ENCODE measurements around the gene JAK3.

JAK3 gene

DNA sequence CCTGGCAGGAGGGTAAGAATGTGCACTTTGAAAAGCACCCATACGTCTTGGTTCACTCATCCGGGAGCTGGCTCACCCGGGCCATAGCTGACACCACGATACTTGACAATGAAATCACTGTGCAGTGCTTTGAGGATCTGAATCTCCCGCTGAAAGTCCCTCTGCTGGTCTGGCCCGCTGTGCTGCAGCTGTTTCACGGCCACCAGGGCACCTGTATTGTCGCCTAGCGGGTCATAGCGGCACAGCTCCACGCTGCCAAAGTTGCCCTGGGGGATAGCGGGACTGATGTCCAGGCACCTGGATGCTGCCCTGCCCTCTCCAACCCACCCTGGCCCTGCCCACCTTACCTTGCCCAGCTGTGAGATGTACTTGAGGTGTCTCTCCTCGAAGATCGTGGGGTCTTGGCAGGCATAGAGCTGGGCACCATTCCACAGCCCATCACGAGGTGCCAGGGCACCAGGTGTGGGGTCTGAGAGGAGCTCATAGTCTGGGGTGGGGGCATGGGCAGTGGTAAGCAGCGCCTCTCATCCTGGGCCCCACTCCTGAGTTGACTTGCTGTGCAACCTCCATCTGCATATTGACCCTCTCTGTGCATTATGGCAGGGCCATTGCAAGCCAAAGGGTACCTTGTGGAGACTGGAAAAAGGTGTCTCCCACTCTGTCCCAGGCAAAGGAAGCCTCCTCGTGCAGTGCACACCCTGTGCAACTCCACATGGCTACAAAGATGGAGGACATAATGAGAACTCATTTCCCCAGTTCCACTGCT is 15.2 kb downstream of the JAK3 start:
- Histone ChIP-seq H3K27ac (no peak overlapping the region), H3K4me1 (peaks cover 0 to 8% (median 0%) of the 10 kb centered on the region in 4 donors), H3K36me3 (no peaks in the 10 kb centered on the region), H3K27me3 (peaks cover 0 to 75% of the 10 kb centered on the region in 2 donors), H3K4me3 (no peak overlapping the region), H3K9me3 (no peaks in the 10 kb centered on the region)
- DNase-seq, result no peak
- TF ChIP-seq, protein P1, sequence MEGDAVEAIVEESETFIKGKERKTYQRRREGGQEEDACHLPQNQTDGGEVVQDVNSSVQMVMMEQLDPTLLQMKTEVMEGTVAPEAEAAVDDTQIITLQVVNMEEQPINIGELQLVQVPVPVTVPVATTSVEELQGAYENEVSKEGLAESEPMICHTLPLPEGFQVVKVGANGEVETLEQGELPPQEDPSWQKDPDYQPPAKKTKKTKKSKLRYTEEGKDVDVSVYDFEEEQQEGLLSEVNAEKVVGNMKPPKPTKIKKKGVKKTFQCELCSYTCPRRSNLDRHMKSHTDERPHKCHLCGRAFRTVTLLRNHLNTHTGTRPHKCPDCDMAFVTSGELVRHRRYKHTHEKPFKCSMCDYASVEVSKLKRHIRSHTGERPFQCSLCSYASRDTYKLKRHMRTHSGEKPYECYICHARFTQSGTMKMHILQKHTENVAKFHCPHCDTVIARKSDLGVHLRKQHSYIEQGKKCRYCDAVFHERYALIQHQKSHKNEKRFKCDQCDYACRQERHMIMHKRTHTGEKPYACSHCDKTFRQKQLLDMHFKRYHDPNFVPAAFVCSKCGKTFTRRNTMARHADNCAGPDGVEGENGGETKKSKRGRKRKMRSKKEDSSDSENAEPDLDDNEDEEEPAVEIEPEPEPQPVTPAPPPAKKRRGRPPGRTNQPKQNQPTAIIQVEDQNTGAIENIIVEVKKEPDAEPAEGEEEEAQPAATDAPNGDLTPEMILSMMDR (IDR thresholded peaks at IDR 0.05), result no peak
- intact Hi-C loops (cut with DNase I; ENCODE audit: low total_unique reads), result no loop called here

DNA sequence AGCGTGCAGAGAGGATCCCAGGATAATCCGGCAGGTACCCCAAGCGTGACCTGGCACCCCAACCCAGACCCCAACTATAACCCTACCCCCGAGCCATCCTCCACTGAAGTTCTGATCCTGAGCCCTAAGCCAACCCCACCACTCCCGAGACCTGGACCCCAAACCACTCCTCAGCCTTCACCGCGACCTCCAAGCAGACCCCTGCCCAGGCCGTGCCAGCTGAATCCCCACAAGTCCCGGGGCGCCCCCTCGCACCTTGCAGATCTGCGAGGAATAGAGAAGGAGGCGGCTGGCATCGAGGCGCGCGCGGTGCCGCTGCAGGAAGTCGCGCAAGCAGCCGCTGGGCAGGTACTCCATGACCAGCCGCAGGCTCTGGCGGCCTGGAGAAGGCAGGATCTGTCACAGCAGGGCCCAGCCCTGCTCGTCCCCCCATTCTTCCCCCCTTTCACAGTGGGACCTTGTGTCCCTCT is 16.3 kb downstream of the JAK3 start:
- no peaks in the 10 kb centered on the region for H3K9me3 ChIP-seq
- intact Hi-C loops (cut with DNase I; ENCODE audit: low total_unique reads), result no loop called here
- TF ChIP-seq, protein P1 (IDR thresholded peaks at IDR 0.05), result no peak
- DNase-seq, result no peak
- no peak overlapping the region for H3K27ac ChIP-seq
- no peaks in the 10 kb centered on the region for H3K36me3 ChIP-seq
- H3K27me3 ChIP-seq, result peaks cover 0 to 81% of the 10 kb centered on the region in 2 donors
- H3K4me1 ChIP-seq, result peaks cover 0 to 8% (median 0%) of the 10 kb centered on the region in 4 donors
- H3K4me3 ChIP-seq, result no peak overlapping the region

DNA sequence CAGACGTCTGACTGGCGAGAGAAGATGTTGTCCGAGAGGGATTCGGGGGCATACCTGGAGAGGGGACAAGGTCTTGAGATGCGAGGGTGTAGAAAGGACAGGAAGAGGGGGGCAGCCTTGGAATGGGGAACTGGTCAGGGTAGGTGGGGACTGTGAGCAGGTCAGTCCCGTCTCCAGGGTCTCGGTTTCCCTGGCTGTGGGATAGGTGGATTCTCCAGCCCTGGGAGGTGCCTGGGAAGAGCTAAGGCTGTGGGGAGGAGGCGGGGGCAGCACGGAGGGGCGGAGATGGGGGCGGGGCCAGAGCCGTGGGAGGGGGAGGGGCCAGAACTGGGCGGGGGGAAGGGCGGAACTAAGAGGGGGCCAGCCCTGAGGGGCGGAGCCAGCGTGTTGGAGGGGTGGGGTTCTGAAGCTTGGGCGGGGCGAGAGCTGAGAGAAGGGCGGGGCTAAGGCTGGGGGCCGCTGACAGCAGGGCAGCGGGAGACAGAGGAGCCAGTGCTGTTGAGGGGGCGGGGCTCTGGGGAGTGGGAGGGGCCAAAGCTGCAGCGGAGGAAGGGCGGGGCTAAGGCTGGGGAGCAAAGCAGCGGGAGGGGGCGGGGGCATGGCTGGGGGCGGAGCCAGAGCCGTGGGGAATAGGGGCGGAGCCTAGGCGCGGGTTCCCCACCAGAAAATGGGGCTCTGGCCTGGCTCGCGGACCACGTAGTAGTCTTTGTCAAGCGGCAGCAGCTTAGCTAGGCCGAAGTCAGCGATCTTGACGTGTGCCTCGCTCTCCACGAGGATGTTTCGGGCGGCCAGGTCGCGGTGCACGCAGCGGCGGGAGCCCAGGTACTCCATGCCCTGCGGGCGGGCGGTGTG is 17.0 kb downstream of the JAK3 start:
- H3K27ac ChIP-seq, result no peak overlapping the region
- no peak for DNase-seq
- peaks cover 0 to 84% of the 10 kb centered on the region in 2 donors for H3K27me3 ChIP-seq
- H3K36me3 ChIP-seq, result no peaks in the 10 kb centered on the region
- H3K9me3 ChIP-seq, result no peaks in the 10 kb centered on the region
- peaks cover 0 to 8% (median 0%) of the 10 kb centered on the region in 4 donors for H3K4me1 ChIP-seq
- H3K4me3 ChIP-seq, result no peak overlapping the region
- intact Hi-C loops (cut with DNase I; ENCODE audit: low total_unique reads), result no loop called here
- TF ChIP-seq, protein P1 (IDR thresholded peaks at IDR 0.05), result no peak

DNA sequence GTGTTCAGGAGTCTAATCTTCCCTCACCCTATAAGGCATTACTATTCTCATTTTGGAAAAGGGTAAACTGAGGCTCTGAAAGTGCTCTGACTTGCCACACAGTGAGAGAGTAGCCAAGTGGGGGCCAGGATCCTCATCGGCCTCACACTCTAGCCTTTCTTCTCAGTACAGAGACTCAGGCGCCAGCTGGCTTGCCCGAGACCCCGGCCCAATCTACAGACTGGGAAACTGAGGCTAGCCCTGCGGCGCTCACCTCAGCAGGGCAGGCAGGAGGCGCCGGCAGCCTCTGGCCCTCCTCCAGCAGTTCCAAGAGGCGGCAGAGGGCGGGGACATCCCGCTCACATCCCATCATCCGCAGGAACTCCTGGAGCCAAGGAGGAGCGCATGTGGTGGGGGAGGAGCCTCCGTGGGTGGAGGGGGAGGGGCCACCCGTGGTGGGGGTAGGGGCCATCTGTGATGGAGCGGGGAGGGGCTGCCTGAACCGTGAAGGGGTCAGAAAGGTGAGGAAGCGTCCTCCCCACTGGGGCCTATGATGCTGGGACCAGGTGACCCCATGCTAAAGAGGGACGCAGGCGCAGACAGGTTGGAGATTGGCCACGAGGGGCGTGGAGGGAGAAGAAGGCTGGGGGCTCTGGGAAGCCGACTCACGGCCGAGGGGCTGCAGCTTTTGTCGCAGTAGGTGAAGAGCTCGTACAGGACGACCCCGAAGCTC is 17.8 kb downstream of the JAK3 start:
- no peak overlapping the region for H3K4me3 ChIP-seq
- H3K9me3 ChIP-seq, result no peaks in the 10 kb centered on the region
- no peaks in the 10 kb centered on the region for H3K36me3 ChIP-seq
- TF ChIP-seq, protein P1 (IDR thresholded peaks at IDR 0.05), result no peak
- peaks cover 0 to 82% of the 10 kb centered on the region in 2 donors for H3K27me3 ChIP-seq
- H3K4me1 ChIP-seq, result peaks cover 0 to 8% (median 0%) of the 10 kb centered on the region in 4 donors
- no peak overlapping the region for H3K27ac ChIP-seq
- DNase-seq, result no peak
- intact Hi-C loops (cut with DNase I; ENCODE audit: low total_unique reads), result no loop called here

DNA sequence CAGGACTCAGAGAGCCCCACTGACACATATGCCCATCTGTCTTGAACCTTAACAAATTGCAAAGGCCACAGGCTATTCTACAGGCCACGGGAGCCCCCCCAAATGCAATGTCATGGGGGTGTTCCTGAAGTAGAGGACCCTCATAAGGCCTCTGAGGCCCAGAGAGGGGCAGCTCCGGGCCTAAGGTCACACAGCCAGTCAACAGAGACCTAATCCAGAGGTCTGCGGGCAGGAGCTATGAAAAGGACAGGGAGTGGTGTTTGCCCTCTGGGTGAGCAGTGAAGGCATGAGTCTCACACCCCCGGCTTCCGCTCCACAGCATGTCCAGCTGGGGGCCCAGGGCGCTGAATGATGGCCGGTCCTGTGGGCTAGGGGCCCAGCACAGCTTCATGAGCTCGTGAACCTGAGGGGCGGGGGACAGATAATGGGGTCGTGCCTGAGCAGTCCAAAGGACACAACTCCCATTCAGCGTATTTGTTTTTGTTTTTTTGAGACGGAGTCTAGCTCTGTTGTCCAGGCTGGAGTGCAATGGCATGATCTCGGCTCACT is 21.2 kb downstream of the JAK3 start:
- intact Hi-C loops (cut with DNase I; ENCODE audit: low total_unique reads), result no loop called here
- Histone ChIP-seq H3K27ac (no peak overlapping the region), H3K27me3 (peaks cover 0 to 68% of the 10 kb centered on the region in 2 donors), H3K36me3 (no peaks in the 10 kb centered on the region), H3K4me3 (no peak overlapping the region), H3K9me3 (no peaks in the 10 kb centered on the region), H3K4me1 (peaks cover 0 to 8% (median 0%) of the 10 kb centered on the region in 4 donors)
- DNase-seq, result no peak
- TF ChIP-seq, protein P1 (IDR thresholded peaks at IDR 0.05), result no peak

Measured in tibial artery (tissue), 4 donors.